ENCODE measurements around the gene AKT2. TPM values are rescaled to one million over a fixed set of nuclear protein-coding genes. Genes with fewer than 3 reads are reported as not detected.
A peak's percentile ranks its signal among the peaks of the same experiment; 100 is the strongest.

The AKT2 gene
- total RNA-seq, 1 experiment from 2014 or later: 80.6 TPM

DNA sequence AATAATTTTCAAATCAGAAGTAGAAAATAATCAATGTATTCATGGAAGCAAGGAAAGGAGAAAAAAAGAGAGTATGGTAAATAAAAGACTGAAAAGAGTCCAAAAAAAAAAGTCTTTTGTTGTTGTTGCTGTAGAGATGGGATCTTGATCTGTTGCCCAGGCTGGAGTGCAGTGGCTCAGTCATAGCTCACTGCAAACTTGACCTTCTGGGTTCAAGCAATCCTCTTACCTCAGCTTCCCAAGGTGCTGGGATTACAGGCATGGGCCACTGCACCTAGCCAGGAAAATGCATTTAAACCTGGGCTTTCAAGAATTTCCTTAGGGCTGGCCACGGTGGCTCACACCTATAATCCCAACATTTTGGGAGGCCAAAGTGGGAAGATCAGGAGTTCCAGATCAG lies 100.9 kb downstream of the AKT2 start:
- no peaks in the 10 kb centered on the region for H3K27me3 ChIP-seq (ENCODE audit: low read length)
- no peaks in the 10 kb centered on the region for H3K36me3 ChIP-seq (ENCODE audit: low read depth, low read length)
- no peak overlapping the region for H3K4me2 ChIP-seq (ENCODE audit: low read length)
- no peaks in the 10 kb centered on the region for H3F3A ChIP-seq (ENCODE audit: low read length, unreplicated experiment)
- no peaks in the 10 kb centered on the region for H3K9me3 ChIP-seq (ENCODE audit: low read length)
- ChIA-PET CTCF (no interaction called here), POLR2A (ENCODE audit: unreplicated experiment) (no interaction called here)
- no peak overlapping the region for H3K9ac ChIP-seq (ENCODE audit: low read length)
- H2AFZ ChIP-seq (ENCODE audit: low read length): no peak overlapping the region
- no peaks in the 10 kb centered on the region for H3K9me2 ChIP-seq (replicated peaks; ENCODE audit: low read length)
- TF ChIP-seq, protein P1, sequence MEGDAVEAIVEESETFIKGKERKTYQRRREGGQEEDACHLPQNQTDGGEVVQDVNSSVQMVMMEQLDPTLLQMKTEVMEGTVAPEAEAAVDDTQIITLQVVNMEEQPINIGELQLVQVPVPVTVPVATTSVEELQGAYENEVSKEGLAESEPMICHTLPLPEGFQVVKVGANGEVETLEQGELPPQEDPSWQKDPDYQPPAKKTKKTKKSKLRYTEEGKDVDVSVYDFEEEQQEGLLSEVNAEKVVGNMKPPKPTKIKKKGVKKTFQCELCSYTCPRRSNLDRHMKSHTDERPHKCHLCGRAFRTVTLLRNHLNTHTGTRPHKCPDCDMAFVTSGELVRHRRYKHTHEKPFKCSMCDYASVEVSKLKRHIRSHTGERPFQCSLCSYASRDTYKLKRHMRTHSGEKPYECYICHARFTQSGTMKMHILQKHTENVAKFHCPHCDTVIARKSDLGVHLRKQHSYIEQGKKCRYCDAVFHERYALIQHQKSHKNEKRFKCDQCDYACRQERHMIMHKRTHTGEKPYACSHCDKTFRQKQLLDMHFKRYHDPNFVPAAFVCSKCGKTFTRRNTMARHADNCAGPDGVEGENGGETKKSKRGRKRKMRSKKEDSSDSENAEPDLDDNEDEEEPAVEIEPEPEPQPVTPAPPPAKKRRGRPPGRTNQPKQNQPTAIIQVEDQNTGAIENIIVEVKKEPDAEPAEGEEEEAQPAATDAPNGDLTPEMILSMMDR (conservative IDR thresholded peaks at IDR 0.05; ENCODE audit: low read depth, low read length): no peak
- no peak for TF ChIP-seq EZH2 (IDR thresholded peaks at IDR 0.05; ENCODE audit: low read length, unreplicated experiment)
- no peak for TF ChIP-seq EZH2phosphoT487 (IDR thresholded peaks at IDR 0.05; ENCODE audit: borderline replicate concordance, low read length)
- no TSS peak for BruUV-seq (replicated peaks)
- H3K27ac ChIP-seq (ENCODE audit: low read length): no peak overlapping the region
- peaks cover 5% of the 10 kb centered on the region for H3K4me1 ChIP-seq (ENCODE audit: insufficient read depth, low read length)
- H4K20me1 ChIP-seq (ENCODE audit: low read length): no peaks in the 10 kb centered on the region
- no peak for DNase-seq
- ATAC-seq: no peak
- intact Hi-C loops (cut with micrococcal nuclease): no loop called here
- H3K4me3 ChIP-seq (ENCODE audit: low read length): no peak overlapping the region
- H3K79me2 ChIP-seq (ENCODE audit: low read length): no peaks in the 10 kb centered on the region

Small RNAs within 50 kb of the gene (microRNA-seq; reads per million reads assigned to microRNA genes)
- gene MIR641 (ENCODE audit: unreplicated experiment): 22.1 reads per million, percentile 47 among the genes with 10 or more reads in this experiment

Other genes starting within 250 kb of the AKT2 start
- 7.1 and 8.5 TPM in 2 replicates for gene ZNF780B, start 229.1 kb downstream of the AKT2 start, total RNA-seq (2014; rRNA removed)
- gene ZNF780A, start 194.4 kb downstream of the AKT2 start, total RNA-seq (2014; rRNA removed): 3.3 and 9.0 TPM in 2 replicates
- 11.2 and 13.0 TPM in 2 replicates for gene MAP3K10, start 93.9 kb downstream of the AKT2 start, total RNA-seq (2014; rRNA removed)
- 0.15 and 0.17 TPM in 2 replicates for gene TTC9B, start 67.0 kb downstream of the AKT2 start, total RNA-seq (2014; rRNA removed)
- not detected in 2 replicates for gene CCNP, start 58.7 kb downstream of the AKT2 start, total RNA-seq (2014; rRNA removed)
- 13.9 and 18.2 TPM in 2 replicates for gene C19orf47, start 63.1 kb upstream of the AKT2 start, total RNA-seq (2014; rRNA removed)
- 95.4 and 96.1 TPM in 2 replicates for gene PLD3, start 63.4 kb upstream of the AKT2 start, total RNA-seq (2014; rRNA removed)
- gene HIPK4, start 104.8 kb upstream of the AKT2 start, total RNA-seq (2014; rRNA removed): 0.46 TPM in 1 of 2 replicates, not detected in the other
- 2.2 and 2.7 TPM in 2 replicates for gene PRX, start 128.0 kb upstream of the AKT2 start, total RNA-seq (2014; rRNA removed)
- gene SERTAD1, start 140.6 kb upstream of the AKT2 start, total RNA-seq (2014; rRNA removed): 16.1 and 16.8 TPM in 2 replicates
- gene SERTAD3, start 159.0 kb upstream of the AKT2 start, total RNA-seq (2014; rRNA removed): 7.9 and 12.9 TPM in 2 replicates
- gene BLVRB, start 180.4 kb upstream of the AKT2 start, total RNA-seq (2014; rRNA removed): 196 and 246 TPM in 2 replicates
- 0.81 and 1.9 TPM in 2 replicates for gene SPTBN4, start 181.7 kb upstream of the AKT2 start, total RNA-seq (2014; rRNA removed)